NCI-H2029 (cell line): ENCODE measurements around the gene CACNA1G.

ENCODE experiments used
- DNase-seq: peaks from one replicate; lab custom pipeline; 2025; lab: John Stamatoyannopoulos, UW

The CACNA1G gene

GRCh38 chr17:50560185-50560824, at the start of gene CACNA1G:
TSS of gene CACNA1G (plus strand) at chr17:50560715. CDS start at chr17:50561460, 745 bp downstream.
- peak; percentile 68 for DNase-seq

GRCh38 chr17:50511058-50511457, 49.5 kb upstream of the CACNA1G start:
- DNase-seq, result no peak

GRCh38 chr17:50513495-50513894, 47.0 kb upstream of the CACNA1G start:
- DNase-seq, result no peak

- DNase-seq, result no peak
Observed at GRCh38 chr17:50514388-50514787, 46.1 kb upstream of the CACNA1G start.

GRCh38 chr17:50514936-50515702, 45.4 kb upstream of the CACNA1G start:
- no peak for DNase-seq

- DNase-seq, result no peak
Observed at GRCh38 chr17:50517011-50517410, 43.5 kb upstream of the CACNA1G start.

GRCh38 chr17:50517504-50518383, 42.8 kb upstream of the CACNA1G start:
- DNase-seq, result no peak

- DNase-seq, result no peak
Observed at GRCh38 chr17:50518384-50519023, 42.0 kb upstream of the CACNA1G start.

- DNase-seq, result no peak
Observed at GRCh38 chr17:50519141-50519834, 41.2 kb upstream of the CACNA1G start.

GRCh38 chr17:50520483-50520882, 40.0 kb upstream of the CACNA1G start:
- DNase-seq, result no peak

GRCh38 chr17:50521514-50521913, 39.0 kb upstream of the CACNA1G start:
- no peak for DNase-seq

- DNase-seq, result no peak
Observed at GRCh38 chr17:50522766-50523165, 37.7 kb upstream of the CACNA1G start.

GRCh38 chr17:50523208-50523607, 37.3 kb upstream of the CACNA1G start:
- no peak for DNase-seq

- no peak for DNase-seq
Observed at GRCh38 chr17:50524838-50525237, 35.7 kb upstream of the CACNA1G start.

GRCh38 chr17:50527155-50527762, 33.3 kb upstream of the CACNA1G start:
- no peak for DNase-seq

- DNase-seq, result no peak
Observed at GRCh38 chr17:50527949-50528474, 32.5 kb upstream of the CACNA1G start.

GRCh38 chr17:50529849-50530248, 30.7 kb upstream of the CACNA1G start:
- no peak for DNase-seq

GRCh38 chr17:50531428-50532025, 29.0 kb upstream of the CACNA1G start:
- no peak for DNase-seq

GRCh38 chr17:50532452-50533024, 28.0 kb upstream of the CACNA1G start, which contains the start of gene EPN3:
TSS of gene EPN3 (plus strand) at chr17:50532735. CDS start at chr17:50536557, 3,822 bp downstream.
- DNase-seq, result no peak

- DNase-seq, result no peak
Observed at GRCh38 chr17:50533185-50533584, 27.3 kb upstream of the CACNA1G start.
